GM15510 (cell line): ENCODE results near the gene THEMIS2.
A peak's percentile ranks its signal among the peaks of the same experiment; 100 is the strongest.

Experiments used
- POLR2A ChIP-seq: IDR thresholded peaks from 3 replicates; pipeline ENCODE4 v1.6.1; 2011; ENCODE audit warnings: borderline replicate concordance; ENCODE audit not compliant: insufficient read length; ENCODE audit errors: extremely low read depth

THEMIS2 gene

GRCh38 chr1:27862004-27862403 lies 10.3 kb upstream of the THEMIS2 start:
- no peak for TF ChIP-seq POLR2A

GRCh38 chr1:27862671-27863537 lies 9.4 kb upstream of the THEMIS2 start:
- TF ChIP-seq POLR2A = no peak

- TF ChIP-seq POLR2A = no peak
Measured at GRCh38 chr1:27863538-27863915, 8.8 kb upstream of the THEMIS2 start.

- no peak for TF ChIP-seq POLR2A
Measured at GRCh38 chr1:27864264-27864895, 8.0 kb upstream of the THEMIS2 start.

GRCh38 chr1:27865821-27866220 lies 6.5 kb upstream of the THEMIS2 start:
- no peak for TF ChIP-seq POLR2A

GRCh38 chr1:27868556-27868931 lies 3.8 kb upstream of the THEMIS2 start:
- no peak for TF ChIP-seq POLR2A

- peak; percentile 49 for TF ChIP-seq POLR2A
Measured at GRCh38 chr1:27868932-27869718, 3.2 kb upstream of the THEMIS2 start.

- TF ChIP-seq POLR2A = no peak
Measured at GRCh38 chr1:27869719-27870085, 2.6 kb upstream of the THEMIS2 start.

- no peak for TF ChIP-seq POLR2A
Measured at GRCh38 chr1:27872802-27873551, 633 bp downstream of the THEMIS2 start.

- no peak for TF ChIP-seq POLR2A
Measured at GRCh38 chr1:27873671-27874384, 1.5 kb downstream of the THEMIS2 start.

GRCh38 chr1:27876341-27877114 lies 4.2 kb downstream of the THEMIS2 start:
- no peak for TF ChIP-seq POLR2A

GRCh38 chr1:27877115-27877416 lies 4.7 kb downstream of the THEMIS2 start:
- TF ChIP-seq POLR2A = no peak

GRCh38 chr1:27878039-27878438 lies 5.7 kb downstream of the THEMIS2 start:
- TF ChIP-seq POLR2A = no peak
